GM21360 (cell line): Measurements from ENCODE around the gene HERC3.

ENCODE experiments used
- ATAC-seq: cut with Tn5 transposase; IDR thresholded peaks from one replicate; pipeline ENCODE4 v1.9.1; 2021; ENCODE audit warnings: mild to moderate bottlenecking, moderate library complexity; ENCODE audit not compliant: unreplicated experiment

The HERC3 gene

GRCh38 chr4:88713782-88714181 is 121.5 kb downstream of the HERC3 start:
- no peak for ATAC-seq

DNA sequence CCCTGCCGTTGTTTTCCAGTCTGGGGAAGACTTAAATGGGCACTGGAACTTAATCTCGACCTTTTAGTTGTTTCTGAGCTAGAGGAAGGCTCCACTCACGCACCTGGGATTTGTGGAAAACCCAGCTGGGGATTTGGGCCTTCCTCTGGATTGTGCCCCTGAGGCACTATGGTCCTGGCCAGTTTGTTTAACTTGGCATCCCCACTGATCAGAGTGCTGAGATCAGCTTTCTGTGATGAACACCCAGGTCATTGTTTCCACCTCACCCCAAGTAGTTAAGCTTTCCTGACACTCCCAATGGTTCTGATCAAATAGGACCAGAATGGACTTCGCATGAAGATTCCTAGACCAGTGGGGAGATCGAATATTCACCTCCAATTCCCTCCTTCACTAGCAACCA is 125.8 kb downstream of the HERC3 start:
- ATAC-seq = no peak

- ATAC-seq = no peak
Observed at GRCh38 chr4:88719381-88719780, 127.1 kb downstream of the HERC3 start.

DNA sequence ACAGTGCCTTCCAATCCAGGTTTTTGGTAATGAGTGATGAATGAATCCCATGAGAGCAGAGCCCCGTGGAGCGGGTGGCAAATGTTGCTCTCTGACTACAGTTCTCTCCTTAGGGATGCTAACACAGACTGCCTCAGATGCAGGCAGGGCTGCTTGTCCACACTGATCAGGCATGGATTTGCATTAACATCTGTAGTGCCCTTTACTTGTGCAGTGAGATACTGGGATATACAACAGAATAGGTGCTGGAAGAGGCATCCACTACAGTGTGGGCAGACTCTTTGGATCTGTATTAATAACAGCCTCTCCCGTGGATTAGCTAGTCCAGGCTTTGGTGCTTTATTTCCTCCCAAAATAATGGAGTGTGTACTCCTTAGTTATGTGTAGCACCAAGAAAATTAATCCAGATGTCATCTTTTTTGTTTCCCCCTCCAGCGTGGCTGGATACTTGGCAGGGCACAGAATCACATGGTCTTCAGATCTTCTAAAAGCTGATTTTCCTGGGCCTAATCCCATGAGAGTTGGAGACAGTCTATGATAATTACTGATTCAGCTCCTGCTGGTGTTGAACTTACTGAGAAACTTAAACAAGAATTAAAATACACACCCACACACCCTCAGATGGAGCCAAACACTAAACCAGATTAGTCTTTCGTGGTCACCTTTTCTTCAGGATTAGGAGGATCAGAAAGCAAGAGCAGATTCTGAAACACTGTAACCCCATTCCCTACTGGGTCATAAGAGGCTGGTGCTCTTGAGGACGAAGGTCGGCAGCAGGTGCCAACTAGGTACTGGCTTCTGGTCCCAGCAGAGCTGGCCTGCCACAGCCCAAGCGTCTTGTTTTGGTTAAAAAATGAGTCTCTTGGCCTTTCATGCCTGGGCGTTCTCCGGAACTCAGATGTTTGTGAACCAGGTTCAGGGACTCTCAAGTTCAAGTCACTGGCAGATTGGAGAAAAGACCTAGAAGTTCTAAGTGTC is 128.5 kb downstream of the HERC3 start:
- ATAC-seq = no peak

DNA sequence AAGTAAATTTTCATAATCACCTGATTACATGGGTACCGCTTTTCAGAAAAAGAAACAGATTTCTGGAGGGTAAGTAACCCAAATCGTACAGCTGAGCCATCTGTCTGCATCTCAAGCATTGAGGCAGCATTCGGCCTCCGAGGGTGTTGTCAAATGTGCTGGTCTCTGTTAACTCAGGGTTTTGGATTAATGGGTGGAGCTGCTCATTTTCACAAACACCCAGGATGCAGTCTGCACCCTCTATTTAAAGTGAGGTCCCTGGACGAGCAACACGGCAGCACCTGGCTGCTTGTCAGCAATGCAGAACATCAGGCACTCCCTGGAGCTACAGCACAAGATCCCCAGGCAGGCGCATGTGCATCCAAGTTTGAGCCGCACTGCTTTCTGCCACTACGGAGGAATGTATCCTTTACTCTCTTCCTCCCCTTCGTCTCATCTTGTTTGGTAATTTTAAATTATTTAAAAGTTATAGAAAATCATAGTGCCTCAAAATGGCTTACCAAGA is 130.0 kb downstream of the HERC3 start:
- no peak for ATAC-seq

DNA sequence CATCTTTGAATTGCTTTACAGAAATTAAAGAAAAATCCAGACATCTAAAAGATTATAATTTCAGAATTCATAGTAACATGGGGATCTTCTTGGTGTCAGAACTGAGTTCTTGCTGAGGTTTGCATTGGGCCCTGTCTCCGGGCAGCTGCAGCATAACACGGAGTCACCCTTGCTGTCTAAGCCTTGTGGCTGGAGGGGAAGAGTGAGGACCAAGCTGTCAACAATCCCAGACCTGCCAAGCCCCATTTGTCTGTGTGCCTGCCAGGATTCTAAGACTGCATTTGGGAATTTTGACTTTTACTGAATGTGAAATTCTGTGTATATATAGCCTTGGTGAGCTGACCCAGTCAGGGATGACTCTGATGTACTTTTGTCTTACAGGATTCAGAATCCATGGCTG is 130.5 kb downstream of the HERC3 start:
- ATAC-seq = no peak

DNA sequence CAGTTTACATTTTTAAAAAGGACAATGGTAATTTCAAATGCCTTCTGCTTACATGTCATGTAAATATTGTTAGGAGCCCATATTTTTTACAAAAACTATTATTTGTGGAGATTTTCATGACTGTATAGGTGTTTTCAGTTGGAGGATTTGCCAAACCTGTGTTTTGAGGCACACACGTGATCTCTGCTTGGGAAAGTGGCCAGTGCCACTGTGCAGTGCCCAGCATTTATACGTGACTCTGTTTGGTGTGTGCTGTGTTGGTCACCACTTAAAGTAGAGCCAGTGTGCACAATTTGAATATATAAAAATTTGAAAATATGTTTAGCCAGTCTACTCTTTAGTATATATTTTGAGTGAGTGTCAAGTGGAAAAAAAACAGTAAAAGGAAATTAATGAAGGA is 132.1 kb downstream of the HERC3 start:
- ATAC-seq = no peak

GRCh38 chr4:88725143-88725542 is 132.9 kb downstream of the HERC3 start:
- no peak for ATAC-seq

GRCh38 chr4:88725986-88726385 is 133.7 kb downstream of the HERC3 start:
- no peak for ATAC-seq

GRCh38 chr4:88728146-88728545 is 135.9 kb downstream of the HERC3 start:
- no peak for ATAC-seq

- ATAC-seq = no peak
Observed at GRCh38 chr4:88729146-88729760, 137.0 kb downstream of the HERC3 start.

- ATAC-seq = no peak
Observed at GRCh38 chr4:88730811-88731210, 138.5 kb downstream of the HERC3 start.

DNA sequence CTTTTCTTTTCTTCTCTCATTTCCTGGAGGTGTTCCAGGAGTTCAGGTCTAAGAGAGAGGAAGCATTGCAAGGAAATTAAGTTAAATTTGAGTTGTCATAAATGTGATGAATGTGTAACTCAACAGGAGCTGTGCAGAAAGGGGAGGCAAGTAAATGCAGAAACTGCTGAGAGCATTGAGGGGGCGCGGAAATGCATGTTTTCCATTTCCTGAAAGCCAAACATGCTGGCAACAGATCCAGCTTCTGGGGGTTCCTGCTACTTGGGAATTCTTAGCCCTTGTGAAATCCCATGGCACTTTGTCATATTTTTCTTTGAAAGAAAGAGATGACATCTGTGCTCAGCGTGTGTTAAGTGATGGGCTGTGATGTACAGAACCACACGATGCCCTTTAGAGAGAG is 139.1 kb downstream of the HERC3 start:
- no peak for ATAC-seq

- ATAC-seq = no peak
Observed at GRCh38 chr4:88732714-88733368, 140.6 kb downstream of the HERC3 start.

DNA sequence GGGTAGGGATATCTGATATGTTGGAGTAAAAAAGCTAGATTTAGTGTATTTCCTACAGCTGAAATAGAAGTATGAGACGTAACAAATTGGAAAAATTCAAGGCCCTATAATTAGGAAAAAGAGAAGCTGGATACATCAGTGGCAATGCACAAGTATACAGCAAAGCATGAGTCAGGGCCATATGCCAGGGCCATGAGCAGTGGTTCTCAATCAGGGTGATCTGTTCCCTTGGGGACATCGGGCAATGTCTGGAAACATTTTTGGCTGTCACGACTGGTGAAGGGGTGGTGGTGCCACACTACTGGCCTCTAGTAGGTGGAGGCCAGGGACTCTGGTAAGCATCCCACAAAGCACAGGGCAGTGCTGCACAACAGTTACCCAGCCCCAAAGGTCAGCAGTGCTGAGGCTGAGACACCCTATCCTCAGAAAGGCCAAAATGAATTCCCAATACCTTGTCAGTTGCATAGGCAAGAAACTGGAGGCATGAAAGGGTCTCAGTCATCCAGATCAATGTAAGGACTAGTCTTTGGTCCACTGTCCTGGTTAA is 142.2 kb downstream of the HERC3 start:
- no peak for ATAC-seq

DNA sequence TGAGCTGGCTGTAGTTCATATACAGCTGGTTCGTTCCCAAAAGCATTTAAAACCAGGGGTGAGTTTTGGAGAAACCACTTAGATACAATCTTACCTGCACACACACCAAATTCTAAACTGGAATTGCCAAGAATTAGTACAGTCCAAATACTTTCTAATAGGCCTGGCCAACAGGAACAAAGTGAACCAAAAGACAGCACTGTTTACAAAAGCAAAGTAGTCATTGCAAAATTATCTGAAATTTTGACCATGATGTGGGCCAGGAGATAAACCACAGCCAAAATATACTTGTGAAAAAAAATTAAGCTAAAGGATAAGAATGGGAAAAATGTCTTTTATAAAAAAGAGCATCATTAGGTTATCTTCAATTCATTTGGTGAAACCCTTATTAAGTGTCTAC is 143.3 kb downstream of the HERC3 start:
- ATAC-seq = no peak

DNA sequence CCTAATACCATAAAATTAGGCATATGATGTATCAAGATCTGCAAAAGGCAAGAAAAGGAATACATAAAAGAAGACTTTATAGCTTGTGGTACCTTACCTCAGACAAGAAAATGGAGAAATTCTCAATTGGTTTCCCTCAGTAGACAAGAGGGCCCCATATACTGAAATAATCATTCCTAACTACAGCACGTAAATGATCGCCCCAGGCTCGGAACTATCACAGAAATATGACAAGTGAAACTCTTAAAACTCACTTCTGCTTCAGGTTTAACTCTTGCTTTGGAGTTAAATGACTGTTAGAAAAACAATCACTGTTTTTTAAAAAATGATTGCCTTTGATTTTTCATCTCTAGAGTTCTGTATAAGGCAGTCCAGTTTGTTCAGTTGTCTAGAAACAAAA is 144.0 kb downstream of the HERC3 start:
- no peak for ATAC-seq

DNA sequence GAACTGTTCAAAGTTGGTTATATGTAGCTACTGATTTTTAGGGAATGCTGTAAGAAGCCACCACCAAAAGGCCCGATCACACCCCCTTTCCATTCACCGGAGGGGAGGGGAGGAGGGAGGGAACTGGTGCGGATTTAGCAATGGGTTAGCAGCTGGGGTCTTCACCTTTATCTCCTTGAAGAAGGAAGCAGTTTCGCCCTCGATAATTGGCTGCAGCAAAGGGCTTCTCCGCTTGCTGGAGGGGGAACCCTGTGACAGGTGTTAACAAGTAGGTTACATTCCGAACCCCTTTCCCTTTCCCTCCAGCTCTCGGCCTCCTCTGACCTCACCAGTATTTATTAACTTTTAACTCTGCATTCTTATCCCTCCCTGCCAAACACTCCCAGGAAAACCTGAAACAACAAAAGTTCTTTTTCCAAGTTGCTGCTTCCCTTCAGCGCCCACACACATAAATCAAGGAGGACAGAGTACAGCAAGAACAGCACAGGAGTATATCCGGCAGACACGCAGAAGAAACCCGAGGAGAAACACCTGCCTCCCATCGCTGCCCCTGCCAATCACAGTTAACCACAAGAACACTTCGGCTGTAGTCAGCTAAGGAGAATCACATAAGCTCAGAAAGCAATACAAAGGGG is 145.1 kb downstream of the HERC3 start:
- ATAC-seq = peak; percentile 98

GRCh38 chr4:88738180-88738579 is 145.9 kb downstream of the HERC3 start:
- no peak for ATAC-seq

DNA sequence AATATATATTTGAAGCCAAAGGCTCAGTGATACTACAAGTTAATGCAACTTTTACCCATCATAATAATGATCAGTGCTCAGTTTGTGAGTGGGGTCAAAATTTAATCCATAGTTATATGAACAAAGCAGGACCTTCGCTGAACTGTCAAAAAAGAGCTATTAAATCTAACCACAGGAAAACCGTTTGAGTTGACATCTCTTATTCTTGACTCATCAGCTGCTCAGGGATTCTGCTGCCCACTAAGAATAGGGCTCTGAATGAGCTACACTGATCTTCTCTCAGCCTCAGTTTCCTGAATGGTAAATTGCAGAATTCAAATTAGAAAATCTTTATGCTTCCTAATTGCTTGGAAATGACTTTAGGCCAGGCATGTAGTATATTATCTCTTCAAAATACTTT is 150.3 kb downstream of the HERC3 start:
- ATAC-seq = no peak

DNA sequence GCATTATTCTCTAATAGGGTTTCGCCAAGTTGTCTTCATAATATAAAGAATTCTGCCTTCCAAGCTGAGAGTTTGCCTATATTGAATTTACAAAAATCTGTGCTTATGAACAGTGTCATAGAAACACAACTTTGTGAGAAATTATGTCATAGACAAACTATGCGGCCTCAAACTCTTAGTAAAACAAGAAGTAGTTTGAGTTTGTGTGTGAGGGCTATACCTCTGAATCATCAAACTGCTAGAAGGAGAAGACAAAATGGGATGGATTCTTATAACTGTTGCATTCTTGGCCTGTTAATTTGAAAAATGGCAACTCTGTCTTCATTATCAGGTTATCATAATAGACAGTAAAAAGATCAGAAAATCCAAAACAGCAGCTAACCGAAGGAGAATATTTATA is 151.4 kb downstream of the HERC3 start:
- ATAC-seq = no peak
